CD4-positive, alpha-beta T cell treated with Interleukin-10 for 1 hour (primary cell): Measurements from ENCODE around the gene ADGRL3.
"Not testable (repeated sequence)": the region's sequence is repeated elsewhere in the genome, so short reads cannot be mapped to it uniquely, and the experiment has no call there.

Source experiments
- DNase-seq: peaks from one replicate; pipeline ENCODE4 v3.0.0-alpha.2; 2020

ADGRL3 gene

GRCh38 chr4:61851126-61851525, 651.0 kb downstream of the ADGRL3 start:
- DNase-seq = no peak

GRCh38 chr4:61852105-61852504, 652.0 kb downstream of the ADGRL3 start:
- not testable (repeated sequence) for DNase-seq

GRCh38 chr4:61853041-61853440, 652.9 kb downstream of the ADGRL3 start:
- no peak for DNase-seq

- DNase-seq = no peak
Measured at GRCh38 chr4:61860376-61860775, 660.2 kb downstream of the ADGRL3 start.

GRCh38 chr4:61864286-61864685, 664.2 kb downstream of the ADGRL3 start:
- no peak for DNase-seq

GRCh38 chr4:61866378-61867030, 666.4 kb downstream of the ADGRL3 start:
- DNase-seq = no peak

- no peak for DNase-seq
Measured at GRCh38 chr4:61872983-61873382, 672.9 kb downstream of the ADGRL3 start.

- no peak for DNase-seq
Measured at GRCh38 chr4:61877266-61877665, 677.1 kb downstream of the ADGRL3 start.

GRCh38 chr4:61877893-61878292, 677.8 kb downstream of the ADGRL3 start:
- DNase-seq = no peak

GRCh38 chr4:61882381-61882780, 682.3 kb downstream of the ADGRL3 start:
- no peak for DNase-seq

GRCh38 chr4:61886131-61886530, 686.0 kb downstream of the ADGRL3 start:
- DNase-seq = no peak

- no peak for DNase-seq
Measured at GRCh38 chr4:61889117-61889516, 689.0 kb downstream of the ADGRL3 start.

GRCh38 chr4:61890321-61890720, 690.2 kb downstream of the ADGRL3 start:
- DNase-seq = no peak

GRCh38 chr4:61891953-61892352, 691.8 kb downstream of the ADGRL3 start:
- no peak for DNase-seq

- DNase-seq = no peak
Measured at GRCh38 chr4:61896634-61897033, 696.5 kb downstream of the ADGRL3 start.

GRCh38 chr4:61909031-61909430, 708.9 kb downstream of the ADGRL3 start:
- DNase-seq = no peak

GRCh38 chr4:61911313-61911756, 711.2 kb downstream of the ADGRL3 start:
- DNase-seq = no peak

GRCh38 chr4:61913619-61914018, 713.5 kb downstream of the ADGRL3 start:
- no peak for DNase-seq

GRCh38 chr4:61915501-61915900, 715.4 kb downstream of the ADGRL3 start:
- DNase-seq = no peak

GRCh38 chr4:61918507-61918906, 718.4 kb downstream of the ADGRL3 start:
- no peak for DNase-seq

- no peak for DNase-seq
Measured at GRCh38 chr4:61918987-61919386, 718.9 kb downstream of the ADGRL3 start.

GRCh38 chr4:61919561-61919960, 719.4 kb downstream of the ADGRL3 start:
- DNase-seq = no peak

- DNase-seq = no peak
Measured at GRCh38 chr4:61921920-61922319, 721.8 kb downstream of the ADGRL3 start.

- no peak for DNase-seq
Measured at GRCh38 chr4:61922766-61923165, 722.6 kb downstream of the ADGRL3 start.

- DNase-seq = no peak
Measured at GRCh38 chr4:61923179-61923578, 723.1 kb downstream of the ADGRL3 start.
